ENCODE results near the gene MYO1D. TPM values are rescaled to one million over a fixed set of nuclear protein-coding genes. Genes with fewer than 3 reads are reported as not detected.

Gene MYO1D
- total RNA-seq, 2 donors from 2014 or later, result 42.9 to 43.7 TPM

DNA sequence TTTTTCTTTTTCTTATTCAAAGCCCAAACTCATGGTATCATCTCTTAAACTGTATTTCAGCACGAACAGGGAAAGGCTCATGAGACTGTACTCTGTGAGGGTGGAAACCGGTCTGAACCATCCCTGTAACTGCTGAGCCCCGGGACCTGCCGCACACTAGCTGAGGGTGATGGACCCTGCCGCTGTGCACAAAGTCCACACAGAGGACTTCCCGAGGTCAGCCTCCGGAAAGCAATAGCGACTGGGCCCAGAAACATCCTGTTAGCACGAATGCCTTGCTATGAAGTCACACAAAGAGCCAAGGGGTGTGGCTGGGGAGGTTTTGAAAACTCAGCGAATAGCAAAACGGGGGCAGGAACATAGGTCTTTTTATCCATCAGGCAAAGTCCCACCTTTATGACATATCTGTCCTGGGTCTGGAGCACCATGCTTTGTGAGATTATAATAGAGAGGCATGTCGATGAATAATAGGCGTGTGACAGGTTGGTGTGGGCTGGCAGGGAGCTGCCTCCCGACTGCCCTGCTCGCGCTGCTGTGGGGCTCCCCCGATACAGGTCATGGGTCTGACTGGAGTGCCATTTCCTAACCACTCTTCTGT is 356.7 kb downstream of the MYO1D start:
- peaks cover 29% of the 10 kb centered on the region for H3K4me1 ChIP-seq (ENCODE audit: control insufficient read depth, insufficient read depth, low read length)
- no peaks in the 10 kb centered on the region for H3K9me3 Mint-ChIP-seq
- WGBS, 2 experiments (ENCODE audit: insufficient coverage in 1 of 2, insufficient read length in 1 of 2), result 31 to 52% methylated on average over 14 to 17 of the region's 17 CpGs

DNA sequence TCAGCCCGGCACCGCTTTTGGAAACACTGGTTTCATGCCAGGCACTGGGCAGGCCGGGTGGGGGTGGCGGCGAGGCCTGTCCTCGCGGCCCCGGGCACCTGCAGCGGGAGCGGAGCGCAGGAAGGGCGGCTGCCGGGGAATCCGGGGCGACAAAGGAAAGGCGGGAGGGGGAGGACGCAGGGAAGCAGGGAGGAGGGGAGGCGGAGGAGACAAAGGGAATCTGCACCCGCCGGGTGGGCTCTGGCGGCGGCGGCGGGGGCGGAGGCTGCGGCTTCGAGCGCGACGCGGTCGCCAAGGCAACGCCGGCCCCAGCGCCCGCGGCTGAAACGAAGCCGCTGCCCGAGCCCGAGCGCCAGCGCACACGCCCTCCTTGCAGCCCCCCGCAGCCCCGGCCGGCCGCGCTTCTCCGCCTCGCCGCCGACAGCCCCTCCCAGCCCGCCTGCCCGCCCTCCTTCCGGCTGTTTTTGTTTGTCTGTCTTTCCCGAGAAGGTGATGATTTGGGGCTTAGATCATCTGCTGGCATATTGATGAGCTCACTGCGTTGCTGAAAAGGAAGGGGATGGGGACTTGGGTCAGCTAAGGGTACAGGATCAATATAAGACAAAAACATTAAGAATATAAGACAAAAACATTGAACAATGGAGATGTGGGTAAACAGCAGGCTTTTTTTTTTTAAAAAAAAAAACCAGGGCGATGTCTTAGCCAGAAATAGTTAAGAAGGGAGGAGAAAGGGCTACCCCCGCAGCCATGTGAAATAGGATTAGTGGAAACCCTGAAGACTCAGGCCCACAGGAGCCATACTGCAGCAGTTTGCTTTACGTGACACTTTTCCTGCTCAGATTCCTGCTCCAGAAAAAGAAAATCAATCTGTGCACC is 357.5 kb downstream of the MYO1D start:
- TF ChIP-seq, protein P1, sequence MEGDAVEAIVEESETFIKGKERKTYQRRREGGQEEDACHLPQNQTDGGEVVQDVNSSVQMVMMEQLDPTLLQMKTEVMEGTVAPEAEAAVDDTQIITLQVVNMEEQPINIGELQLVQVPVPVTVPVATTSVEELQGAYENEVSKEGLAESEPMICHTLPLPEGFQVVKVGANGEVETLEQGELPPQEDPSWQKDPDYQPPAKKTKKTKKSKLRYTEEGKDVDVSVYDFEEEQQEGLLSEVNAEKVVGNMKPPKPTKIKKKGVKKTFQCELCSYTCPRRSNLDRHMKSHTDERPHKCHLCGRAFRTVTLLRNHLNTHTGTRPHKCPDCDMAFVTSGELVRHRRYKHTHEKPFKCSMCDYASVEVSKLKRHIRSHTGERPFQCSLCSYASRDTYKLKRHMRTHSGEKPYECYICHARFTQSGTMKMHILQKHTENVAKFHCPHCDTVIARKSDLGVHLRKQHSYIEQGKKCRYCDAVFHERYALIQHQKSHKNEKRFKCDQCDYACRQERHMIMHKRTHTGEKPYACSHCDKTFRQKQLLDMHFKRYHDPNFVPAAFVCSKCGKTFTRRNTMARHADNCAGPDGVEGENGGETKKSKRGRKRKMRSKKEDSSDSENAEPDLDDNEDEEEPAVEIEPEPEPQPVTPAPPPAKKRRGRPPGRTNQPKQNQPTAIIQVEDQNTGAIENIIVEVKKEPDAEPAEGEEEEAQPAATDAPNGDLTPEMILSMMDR (conservative IDR thresholded peaks at IDR 0.05), result no peak
- peak overlapping the region; percentile 52 for H3K4me3 Mint-ChIP-seq
- WGBS, 2 experiments (ENCODE audit: insufficient coverage in 1 of 2, insufficient read length in 1 of 2), result 1 to 4% methylated on average over 18 to 61 of the region's 61 CpGs
- Histone ChIP-seq H3K27ac (ENCODE audit: low read depth, low read length) (peak overlapping the region; percentile 98), H3K27me3 (ENCODE audit: control insufficient read depth, insufficient read depth, low read length, poor library complexity, severe bottlenecking) (no peaks in the 10 kb centered on the region), H3K9ac (ENCODE audit: extremely low read depth, low read length, poor library complexity, severe bottlenecking) (peak overlapping the region; percentile 58), H3K4me1 (ENCODE audit: control insufficient read depth, insufficient read depth, low read length) (peaks cover 29% of the 10 kb centered on the region), H3K36me3 (ENCODE audit: control insufficient read depth, insufficient read depth, low read length) (no peaks in the 10 kb centered on the region), H3K4me3 (ENCODE audit: low read length) (peak overlapping the region; percentile 76), H3K9me3 (ENCODE audit: control insufficient read depth, low read length) (no peaks in the 10 kb centered on the region)
- DNase-seq, result peak; percentile 97
- peak overlapping the region; percentile 94 for H3K27ac Mint-ChIP-seq
- no peaks in the 10 kb centered on the region for H3K36me3 Mint-ChIP-seq (ENCODE audit: low read depth)
- no peaks in the 10 kb centered on the region for H3K27me3 Mint-ChIP-seq (ENCODE audit: insufficient read depth)
- H3K4me1 Mint-ChIP-seq, result peaks cover 58% of the 10 kb centered on the region
- H3K9me3 Mint-ChIP-seq, result no peaks in the 10 kb centered on the region

More for the DNA sequence above, 356.7 kb downstream of the MYO1D start:
- peak overlapping the region; percentile 52 for H3K4me3 Mint-ChIP-seq
- no peaks in the 10 kb centered on the region for H3K36me3 ChIP-seq (ENCODE audit: control insufficient read depth, insufficient read depth, low read length)
- H3K9me3 ChIP-seq (ENCODE audit: control insufficient read depth, low read length), result no peaks in the 10 kb centered on the region
- peak overlapping the region; percentile 75 for H3K4me3 ChIP-seq (ENCODE audit: low read length)
- H3K9ac ChIP-seq (ENCODE audit: extremely low read depth, low read length, poor library complexity, severe bottlenecking), result peak overlapping the region; percentile 58
- no peaks in the 10 kb centered on the region for H3K27me3 Mint-ChIP-seq (ENCODE audit: insufficient read depth)
- TF ChIP-seq, protein P1 (conservative IDR thresholded peaks at IDR 0.05), result no peak
- peak overlapping the region; percentile 94 for H3K27ac Mint-ChIP-seq
- H3K27ac ChIP-seq (ENCODE audit: low read depth, low read length), result peak overlapping the region; percentile 98
- H3K36me3 Mint-ChIP-seq (ENCODE audit: low read depth), result peaks cover 2% of the 10 kb centered on the region
- peaks cover 58% of the 10 kb centered on the region for H3K4me1 Mint-ChIP-seq
- peak; percentile 83 for DNase-seq
- no peaks in the 10 kb centered on the region for H3K27me3 ChIP-seq (ENCODE audit: control insufficient read depth, insufficient read depth, low read length, poor library complexity, severe bottlenecking)

DNA sequence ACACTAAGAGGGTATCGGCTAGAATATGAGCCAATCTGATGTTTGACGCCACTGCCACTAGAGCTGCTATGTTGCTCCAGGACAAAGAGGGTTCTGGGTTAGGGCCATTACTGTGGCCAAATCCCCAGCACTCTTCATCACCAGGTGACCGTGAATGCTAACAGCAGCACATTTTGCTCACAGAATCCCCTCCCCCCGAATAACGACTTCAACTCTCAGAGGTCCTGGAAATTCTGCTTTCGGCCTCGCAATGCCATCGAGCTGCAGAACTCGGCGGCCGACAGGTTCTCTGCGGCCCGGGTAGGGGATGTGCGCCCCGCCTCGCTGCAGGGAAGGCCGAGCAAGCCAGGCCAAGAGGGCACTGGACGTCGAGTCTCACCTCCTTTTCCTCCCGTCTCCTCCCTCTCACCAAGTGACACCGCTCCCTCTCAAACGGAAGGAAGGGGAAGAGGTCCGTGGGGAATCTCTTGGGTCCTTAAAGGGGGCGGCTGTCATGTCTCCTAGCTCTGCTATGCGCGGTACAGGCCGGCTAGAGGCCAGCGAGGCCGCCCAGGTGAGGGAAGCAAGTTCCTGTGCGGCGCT is 358.2 kb downstream of the MYO1D start:
- Histone ChIP-seq H3K9me3 (ENCODE audit: control insufficient read depth, low read length) (no peaks in the 10 kb centered on the region), H3K27me3 (ENCODE audit: control insufficient read depth, insufficient read depth, low read length, poor library complexity, severe bottlenecking) (no peaks in the 10 kb centered on the region), H3K9ac (ENCODE audit: extremely low read depth, low read length, poor library complexity, severe bottlenecking) (peak overlapping the region; percentile 50), H3K27ac (ENCODE audit: low read depth, low read length) (peak overlapping the region; percentile 98), H3K36me3 (ENCODE audit: control insufficient read depth, insufficient read depth, low read length) (no peaks in the 10 kb centered on the region), H3K4me3 (ENCODE audit: low read length) (peak overlapping the region; percentile 76), H3K4me1 (ENCODE audit: control insufficient read depth, insufficient read depth, low read length) (peaks cover 29% of the 10 kb centered on the region)
- Mint-ChIP-seq H3K9me3 (no peaks in the 10 kb centered on the region), H3K27me3 (ENCODE audit: insufficient read depth) (no peaks in the 10 kb centered on the region), H3K4me1 (peaks cover 58% of the 10 kb centered on the region), H3K36me3 (ENCODE audit: low read depth) (no peaks in the 10 kb centered on the region), H3K4me3 (peak overlapping the region; percentile 52), H3K27ac (peak overlapping the region; percentile 93)
- WGBS, 2 experiments (ENCODE audit: insufficient coverage in 1 of 2, insufficient read length in 1 of 2), result 26 to 29% methylated on average over 21 to 29 of the region's 31 CpGs
- DNase-seq, result no peak
- TF ChIP-seq, protein P1 (conservative IDR thresholded peaks at IDR 0.05), result no peak
